Osteoblast (primary cell): ENCODE data around the gene CCT7. TPM values are rescaled to one million over a fixed set of nuclear protein-coding genes. Genes with fewer than 3 reads are reported as not detected.

Source experiments
- DNase-seq: peaks from one replicate; pipeline ENCODE4 v3.0.0; 2011; ENCODE audit warnings: low spot score, mixed read lengths; ENCODE audit not compliant: insufficient read length; ENCODE audit errors: missing footprints
- H2AFZ ChIP-seq: 2 replicates; pipeline ENCODE4 v1.6.0; 2011; ENCODE audit warnings: mild to moderate bottlenecking, low read length
- H3K27ac ChIP-seq: 2 replicates; pipeline ENCODE4 v1.5.1; 2011; ENCODE audit warnings: mild to moderate bottlenecking, low read depth, low read length, moderate library complexity
- H3K27me3 ChIP-seq: 2 replicates; pipeline ENCODE4 v1.6.0; 2012; ENCODE audit warnings: mild to moderate bottlenecking, control low read depth, inconsistent platforms, low read length, moderate library complexity; ENCODE audit not compliant: insufficient read depth
- H3K36me3 ChIP-seq: 2 replicates; pipeline ENCODE4 v1.5.1; 2011; ENCODE audit warnings: mild to moderate bottlenecking, low read length, control low read depth, moderate library complexity; ENCODE audit not compliant: insufficient read depth
- H3K4me1 ChIP-seq: 2 replicates; pipeline ENCODE4 v1.5.1; 2011; ENCODE audit warnings: mild to moderate bottlenecking, low read length, control low read depth, moderate library complexity; ENCODE audit not compliant: insufficient read depth
- H3K4me2 ChIP-seq: 2 replicates; pipeline ENCODE4 v1.6.0; 2011; ENCODE audit warnings: mild to moderate bottlenecking, low read length; ENCODE audit not compliant: insufficient read depth
- H3K4me3 ChIP-seq: fragments of 200-600 bp; sonication (generic); 3 replicates; pipeline ENCODE4 v1.5.1; 2012; ENCODE audit warnings: mild to moderate bottlenecking, low read length, inconsistent platforms; ENCODE audit not compliant: insufficient read depth
- H3K79me2 ChIP-seq: 2 replicates; pipeline ENCODE4 v1.6.0; 2012; ENCODE audit warnings: mild to moderate bottlenecking, low read length, control low read depth, inconsistent platforms; ENCODE audit not compliant: insufficient read depth
- H3K9me3 ChIP-seq: 2 replicates; pipeline ENCODE4 v1.5.1; 2011; ENCODE audit warnings: low read depth, low read length, control low read depth
- H4K20me1 ChIP-seq: 2 replicates; pipeline ENCODE4 v1.6.0; 2012; ENCODE audit warnings: mild to moderate bottlenecking, low read length, control low read depth; ENCODE audit not compliant: insufficient read depth
- total RNA-seq: library from RNA; depleted of rRNA; stranded (reverse); fragments of >200 nt; gene quantifications from 2 replicates; pipeline ENCODE4 v1.2.3, GENCODE V29; 2012
- TF ChIP-seq, protein P1 (sequence below): IDR thresholded peaks from 2 replicates; pipeline ENCODE4 v1.5.1; 2011; ENCODE audit warnings: mild to moderate bottlenecking, low read depth, low read length, moderate library complexity; ENCODE audit errors: extremely low read depth

CCT7 gene
- total RNA-seq, 1 donor, result 200 TPM

- Histone ChIP-seq H3K27ac (no peak overlapping the region), H3K4me2 (no peak overlapping the region), H3K36me3 (peaks cover 15% of the 10 kb centered on the region), H3K4me1 (peaks cover 8% of the 10 kb centered on the region), H3K79me2 (peaks cover 7% of the 10 kb centered on the region), H3K9me3 (no peaks in the 10 kb centered on the region), H3K27me3 (no peaks in the 10 kb centered on the region), H2AFZ (no peak overlapping the region), H3K4me3 (no peak overlapping the region), H4K20me1 (no peaks in the 10 kb centered on the region)
- no peak for DNase-seq
- TF ChIP-seq, protein P1, sequence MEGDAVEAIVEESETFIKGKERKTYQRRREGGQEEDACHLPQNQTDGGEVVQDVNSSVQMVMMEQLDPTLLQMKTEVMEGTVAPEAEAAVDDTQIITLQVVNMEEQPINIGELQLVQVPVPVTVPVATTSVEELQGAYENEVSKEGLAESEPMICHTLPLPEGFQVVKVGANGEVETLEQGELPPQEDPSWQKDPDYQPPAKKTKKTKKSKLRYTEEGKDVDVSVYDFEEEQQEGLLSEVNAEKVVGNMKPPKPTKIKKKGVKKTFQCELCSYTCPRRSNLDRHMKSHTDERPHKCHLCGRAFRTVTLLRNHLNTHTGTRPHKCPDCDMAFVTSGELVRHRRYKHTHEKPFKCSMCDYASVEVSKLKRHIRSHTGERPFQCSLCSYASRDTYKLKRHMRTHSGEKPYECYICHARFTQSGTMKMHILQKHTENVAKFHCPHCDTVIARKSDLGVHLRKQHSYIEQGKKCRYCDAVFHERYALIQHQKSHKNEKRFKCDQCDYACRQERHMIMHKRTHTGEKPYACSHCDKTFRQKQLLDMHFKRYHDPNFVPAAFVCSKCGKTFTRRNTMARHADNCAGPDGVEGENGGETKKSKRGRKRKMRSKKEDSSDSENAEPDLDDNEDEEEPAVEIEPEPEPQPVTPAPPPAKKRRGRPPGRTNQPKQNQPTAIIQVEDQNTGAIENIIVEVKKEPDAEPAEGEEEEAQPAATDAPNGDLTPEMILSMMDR, result no peak
Observed at GRCh38 chr2:73228631-73229030, 5.5 kb upstream of the CCT7 start.

- peaks cover 42% of the 10 kb centered on the region for H3K79me2 ChIP-seq
- peaks cover 18% of the 10 kb centered on the region for H3K36me3 ChIP-seq
- no peaks in the 10 kb centered on the region for H3K9me3 ChIP-seq
- TF ChIP-seq, protein P1, result no peak
- H3K27ac ChIP-seq, result peak overlapping the region; percentile 53
- H4K20me1 ChIP-seq, result peaks cover 32% of the 10 kb centered on the region
- peak overlapping the region; percentile 88 for H3K4me3 ChIP-seq
- H3K27me3 ChIP-seq, result no peaks in the 10 kb centered on the region
- peak; percentile 66 for DNase-seq
- peak overlapping the region; percentile 100 for H3K4me2 ChIP-seq
- H3K4me1 ChIP-seq, result peaks cover 24% of the 10 kb centered on the region
- peak overlapping the region; percentile 94 for H2AFZ ChIP-seq
Observed at GRCh38 chr2:73232403-73233153, 1.5 kb upstream of the CCT7 start.

DNA sequence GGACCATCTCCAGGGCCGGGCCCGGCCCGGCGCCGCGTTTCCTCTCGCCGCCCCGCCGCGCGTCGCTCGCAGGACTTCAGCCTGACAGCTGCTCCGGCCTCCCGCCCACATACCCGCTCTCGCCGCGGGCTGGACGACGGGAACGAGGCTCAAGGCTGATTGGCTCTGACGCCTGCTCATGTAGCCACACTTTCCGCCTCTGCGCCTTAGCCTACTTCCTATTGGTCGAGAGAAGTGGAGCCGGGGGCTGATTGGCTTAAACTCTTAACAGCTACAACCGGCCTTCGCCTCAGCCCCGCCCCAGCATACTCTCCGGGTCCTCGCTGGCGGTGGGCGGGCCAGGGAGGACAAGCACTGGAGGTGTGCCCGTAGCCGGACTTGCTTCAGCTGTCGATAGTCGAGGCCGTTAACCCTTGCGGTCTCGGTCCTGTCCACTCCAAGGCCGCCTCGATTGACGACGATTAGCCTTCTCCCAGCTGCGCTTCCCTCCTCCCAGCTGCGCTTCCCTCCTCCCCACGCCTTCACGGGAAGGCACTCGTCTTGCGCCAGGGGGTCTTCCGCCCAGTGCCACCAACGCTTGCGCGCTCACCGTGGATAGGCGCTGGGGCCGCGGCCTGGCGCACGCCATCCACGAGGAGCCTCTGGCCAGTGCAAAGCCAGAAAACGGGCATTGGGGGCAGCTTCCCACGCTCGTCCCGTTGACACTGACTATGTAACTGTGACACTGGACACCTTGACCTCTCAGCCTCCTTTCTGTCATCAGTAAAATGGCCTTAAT is 765 bp upstream of the CCT7 start, which contains the start of gene PRADC1:
Gene PRADC1 (minus strand): TSS at position 86 of the 778 bp plus-strand sequence. CDS start 79 bp downstream, at position 7.
- TF ChIP-seq, protein P1, result no peak
- H3K79me2 ChIP-seq, result peaks cover 50% of the 10 kb centered on the region
- H3K4me2 ChIP-seq, result peak within 1 kb of the TSS; percentile 100
- H2AFZ ChIP-seq, result peak within 1 kb of the TSS; percentile 99
- peak; percentile 100 for DNase-seq
- peaks cover 27% of the 10 kb centered on the region for H3K4me1 ChIP-seq
- H3K4me3 ChIP-seq, result peak within 1 kb of the TSS; percentile 88
- H3K9me3 ChIP-seq, result no peaks in the 10 kb centered on the region
- H3K36me3 ChIP-seq, result peaks cover 15% of the 10 kb centered on the region
- peak within 1 kb of the TSS; percentile 94 for H3K27ac ChIP-seq
- peaks cover 39% of the 10 kb centered on the region for H4K20me1 ChIP-seq
- H3K27me3 ChIP-seq, result no peaks in the 10 kb centered on the region
